Activated T-helper 1 cell treated with anti-CD3 and anti-CD28 coated beads, Interleukin-2, amount 50 U/mL, for 16 hours (primary cell): ENCODE data around the gene SERPIND1.

ENCODE experiments used
- DNase-seq, 2 donors: peaks; one replicate each; pipeline ENCODE4 v3.0.0-alpha.2; 2020; ENCODE audit warnings: low read depth in 1 of 2, low spot score in 1 of 2

Gene SERPIND1

GRCh38 chr22:20771918-20772625 is 1.8 kb upstream of the SERPIND1 start:
- DNase-seq, result no peak

- no peak for DNase-seq
Observed at GRCh38 chr22:20774882-20775281, 969 bp downstream of the SERPIND1 start.

GRCh38 chr22:20775342-20775895 is 1.5 kb downstream of the SERPIND1 start:
- no peak for DNase-seq

GRCh38 chr22:20776624-20777405 is 2.9 kb downstream of the SERPIND1 start:
- no peak for DNase-seq

GRCh38 chr22:20777420-20778177 is 3.7 kb downstream of the SERPIND1 start:
- no peak for DNase-seq

- DNase-seq, result no peak
Observed at GRCh38 chr22:20779014-20779817, 5.3 kb downstream of the SERPIND1 start.

- DNase-seq, result no peak
Observed at GRCh38 chr22:20779818-20780158, 5.9 kb downstream of the SERPIND1 start.

GRCh38 chr22:20781272-20781990 is 7.5 kb downstream of the SERPIND1 start:
- no peak for DNase-seq

- no peak for DNase-seq
Observed at GRCh38 chr22:20782083-20782482, 8.2 kb downstream of the SERPIND1 start.

- no peak for DNase-seq
Observed at GRCh38 chr22:20782596-20783299, 8.8 kb downstream of the SERPIND1 start.

GRCh38 chr22:20783300-20783673 is 9.4 kb downstream of the SERPIND1 start:
- no peak for DNase-seq

- no peak for DNase-seq
Observed at GRCh38 chr22:20783844-20784723, 10.2 kb downstream of the SERPIND1 start.

- DNase-seq, result no peak
Observed at GRCh38 chr22:20785415-20785814, 11.5 kb downstream of the SERPIND1 start.

- no peak for DNase-seq
Observed at GRCh38 chr22:20786048-20786447, 12.1 kb downstream of the SERPIND1 start.

- DNase-seq, result no peak
Observed at GRCh38 chr22:20786536-20786979, 12.6 kb downstream of the SERPIND1 start.

GRCh38 chr22:20787223-20787622 is 13.3 kb downstream of the SERPIND1 start:
- DNase-seq, result no peak

- DNase-seq, result no peak
Observed at GRCh38 chr22:20787746-20788626, 14.1 kb downstream of the SERPIND1 start.
